Breast epithelium (tissue), 3 donors: ENCODE measurements around the gene DHX32.
"Not testable (repeated sequence)": the region's sequence is repeated elsewhere in the genome, so short reads cannot be mapped to it uniquely, and the experiment has no call there.

Experiments
- POLR2A ChIP-seq: fragments of 450-650 bp; IDR thresholded peaks from one replicate; pipeline ENCODE4 v1.6.1; 2016; ENCODE audit warnings: antibody characterized with exemption, mild to moderate bottlenecking, moderate library complexity
- TF ChIP-seq, protein P1 (sequence below), 3 donors: fragments of 450-650 bp; IDR thresholded peaks; one replicate each; pipeline ENCODE4 v1.5.1; 2016 to 2017; ENCODE audit warnings: antibody characterized with exemption in 3 of 3, mild to moderate bottlenecking in 3 of 3, moderate library complexity in 3 of 3

DNA sequence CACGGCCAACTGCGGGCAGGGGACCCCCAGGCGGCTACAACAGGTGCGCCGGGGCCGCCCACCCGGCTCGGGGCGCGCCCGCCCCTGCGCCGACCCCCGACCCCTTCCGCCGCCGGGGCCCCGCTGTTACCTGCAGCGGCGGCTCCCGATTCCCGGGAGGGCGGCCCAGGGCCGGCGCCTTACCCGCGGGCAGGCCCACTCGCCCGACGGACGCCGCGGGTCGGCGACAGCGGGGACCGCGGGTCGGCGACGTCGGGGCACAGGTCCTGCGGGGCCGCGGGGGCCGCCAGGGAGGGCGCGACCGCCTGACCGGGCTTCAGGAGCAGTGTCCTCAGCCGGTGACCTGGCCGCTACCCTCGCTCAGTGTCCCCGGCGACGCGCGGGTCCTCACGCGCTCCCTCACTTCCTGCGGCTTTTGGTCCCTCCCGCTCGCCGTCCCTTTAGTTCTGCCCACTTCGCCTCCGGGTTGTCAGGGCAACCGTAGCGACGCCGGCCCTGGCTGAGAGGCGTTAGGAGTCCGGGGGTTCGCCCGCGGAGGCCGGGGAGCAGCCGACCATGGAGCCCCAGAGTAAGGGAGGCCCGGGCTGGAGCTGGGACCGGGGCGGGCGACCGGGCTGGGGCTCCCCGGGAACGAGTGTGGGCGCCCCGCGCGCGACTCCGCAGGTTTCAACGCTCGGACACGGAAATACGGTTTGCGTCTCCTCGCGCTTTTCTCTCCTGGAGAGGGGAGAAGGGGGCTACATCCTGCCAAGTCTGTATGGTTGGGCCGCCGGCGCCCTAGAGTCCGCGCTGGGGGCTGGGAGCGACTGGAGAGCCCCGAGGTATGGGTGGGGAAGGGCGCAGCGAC lies 15.2 kb upstream of the DHX32 start, which contains the start of gene FANK1:
- not testable (repeated sequence) for TF ChIP-seq POLR2A
- TF ChIP-seq, protein P1, sequence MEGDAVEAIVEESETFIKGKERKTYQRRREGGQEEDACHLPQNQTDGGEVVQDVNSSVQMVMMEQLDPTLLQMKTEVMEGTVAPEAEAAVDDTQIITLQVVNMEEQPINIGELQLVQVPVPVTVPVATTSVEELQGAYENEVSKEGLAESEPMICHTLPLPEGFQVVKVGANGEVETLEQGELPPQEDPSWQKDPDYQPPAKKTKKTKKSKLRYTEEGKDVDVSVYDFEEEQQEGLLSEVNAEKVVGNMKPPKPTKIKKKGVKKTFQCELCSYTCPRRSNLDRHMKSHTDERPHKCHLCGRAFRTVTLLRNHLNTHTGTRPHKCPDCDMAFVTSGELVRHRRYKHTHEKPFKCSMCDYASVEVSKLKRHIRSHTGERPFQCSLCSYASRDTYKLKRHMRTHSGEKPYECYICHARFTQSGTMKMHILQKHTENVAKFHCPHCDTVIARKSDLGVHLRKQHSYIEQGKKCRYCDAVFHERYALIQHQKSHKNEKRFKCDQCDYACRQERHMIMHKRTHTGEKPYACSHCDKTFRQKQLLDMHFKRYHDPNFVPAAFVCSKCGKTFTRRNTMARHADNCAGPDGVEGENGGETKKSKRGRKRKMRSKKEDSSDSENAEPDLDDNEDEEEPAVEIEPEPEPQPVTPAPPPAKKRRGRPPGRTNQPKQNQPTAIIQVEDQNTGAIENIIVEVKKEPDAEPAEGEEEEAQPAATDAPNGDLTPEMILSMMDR (IDR thresholded peaks at IDR 0.05), result not testable (repeated sequence)
